COLO829 (cell line): ENCODE measurements around the gene TRO.

ENCODE experiments used
- DNase-seq: peaks from one replicate; pipeline ENCODE4 v3.0.0; 2012; ENCODE audit warnings: low spot score

TRO gene

GRCh38 chrX:54920610-54921426, at the start of gene TRO:
Gene TRO, plus strand, starts transcription at chrX:54920824. Its CDS starts 1,423 bp downstream, at chrX:54922247.
- DNase-seq: no peak

- no peak for DNase-seq
Observed at GRCh38 chrX:54885740-54886139, 34.9 kb upstream of the TRO start.

- peak; percentile 8 for DNase-seq
Observed at GRCh38 chrX:54891573-54891972, 29.1 kb upstream of the TRO start.

GRCh38 chrX:54894159-54894558, 26.5 kb upstream of the TRO start:
- no peak for DNase-seq

- no peak for DNase-seq
Observed at GRCh38 chrX:54909941-54910340, 10.7 kb upstream of the TRO start.

GRCh38 chrX:54921427-54922021, 900 bp downstream of the TRO start:
- peak; percentile 33 for DNase-seq

GRCh38 chrX:54922547-54922946, 1.9 kb downstream of the TRO start:
- DNase-seq: no peak

- DNase-seq: no peak
Observed at GRCh38 chrX:54923376-54923775, 2.8 kb downstream of the TRO start.

- no peak for DNase-seq
Observed at GRCh38 chrX:54926978-54927377, 6.4 kb downstream of the TRO start.

GRCh38 chrX:54928876-54929275, 8.3 kb downstream of the TRO start:
- DNase-seq: no peak

GRCh38 chrX:54930291-54931049, 9.8 kb downstream of the TRO start:
- DNase-seq: no peak

GRCh38 chrX:54931107-54931506, 10.5 kb downstream of the TRO start:
- DNase-seq: no peak

- DNase-seq: no peak
Observed at GRCh38 chrX:54933150-54933826, 12.7 kb downstream of the TRO start.

- no peak for DNase-seq
Observed at GRCh38 chrX:54934058-54934457, 13.4 kb downstream of the TRO start.

- no peak for DNase-seq
Observed at GRCh38 chrX:54934890-54935289, 14.3 kb downstream of the TRO start.

- DNase-seq: no peak
Observed at GRCh38 chrX:54935306-54935705, 14.7 kb downstream of the TRO start.

GRCh38 chrX:54937416-54937815, 16.8 kb downstream of the TRO start:
- DNase-seq: no peak

GRCh38 chrX:54944816-54945215, 24.2 kb downstream of the TRO start:
- DNase-seq: no peak

- DNase-seq: no peak
Observed at GRCh38 chrX:54945224-54945623, 24.6 kb downstream of the TRO start.

- no peak for DNase-seq
Observed at GRCh38 chrX:54950730-54951375, 30.2 kb downstream of the TRO start.

- no peak for DNase-seq
Observed at GRCh38 chrX:54961750-54962149, 41.1 kb downstream of the TRO start.
